WI38 (cell line): ENCODE data around the gene PIK3CD.
"Not testable (repeated sequence)": the region's sequence is repeated elsewhere in the genome, so short reads cannot be mapped to it uniquely, and the experiment has no call there.

Source experiments
- H3K4me3 ChIP-seq: 2 replicates; pipeline ENCODE4 v1.5.1; 2011; ENCODE audit warnings: low read depth, mild to moderate bottlenecking, control low read depth, low read length
- CTCF ChIP-seq: IDR thresholded peaks from 2 replicates; pipeline ENCODE4 v1.5.1; 2012; ENCODE audit warnings: low read depth, mild to moderate bottlenecking, control low read depth, low read length

The PIK3CD gene

GRCh38 chr1:9703165-9703509 lies 51.6 kb downstream of the PIK3CD start:
- TF ChIP-seq CTCF, result no peak

GRCh38 chr1:9703681-9704080 lies 52.1 kb downstream of the PIK3CD start:
- no peak for TF ChIP-seq CTCF

More at GRCh38 chr1:9703165-9703509, 51.6 kb downstream of the PIK3CD start:
- no peak overlapping the region for H3K4me3 ChIP-seq

GRCh38 chr1:9705337-9706093 lies 54.0 kb downstream of the PIK3CD start:
- no peak overlapping the region for H3K4me3 ChIP-seq
- TF ChIP-seq CTCF, result no peak

More at GRCh38 chr1:9703681-9704080, 52.1 kb downstream of the PIK3CD start:
- no peak overlapping the region for H3K4me3 ChIP-seq

- TF ChIP-seq CTCF, result no peak
- no peak overlapping the region for H3K4me3 ChIP-seq
Observed at GRCh38 chr1:9706178-9706577, 54.6 kb downstream of the PIK3CD start.

- no peak overlapping the region for H3K4me3 ChIP-seq
- no peak for TF ChIP-seq CTCF
Observed at GRCh38 chr1:9710037-9710436, 58.5 kb downstream of the PIK3CD start.

- no peak overlapping the region for H3K4me3 ChIP-seq
- no peak for TF ChIP-seq CTCF
Observed at GRCh38 chr1:9711466-9712020, 60.0 kb downstream of the PIK3CD start.

GRCh38 chr1:9712767-9713166 lies 61.2 kb downstream of the PIK3CD start:
- H3K4me3 ChIP-seq, result not testable (repeated sequence)
